GM18498 (cell line): ENCODE measurements around the gene TUBB2B.
"Not testable (repeated sequence)": the region's sequence is repeated elsewhere in the genome, so short reads cannot be mapped to it uniquely, and the experiment has no call there.

Experiments
- ATAC-seq: cut with Tn5 transposase; IDR thresholded peaks from one replicate; pipeline ENCODE4 v1.9.1; 2021; ENCODE audit warnings: mild to moderate bottlenecking, moderate library complexity; ENCODE audit not compliant: unreplicated experiment

Gene TUBB2B

DNA sequence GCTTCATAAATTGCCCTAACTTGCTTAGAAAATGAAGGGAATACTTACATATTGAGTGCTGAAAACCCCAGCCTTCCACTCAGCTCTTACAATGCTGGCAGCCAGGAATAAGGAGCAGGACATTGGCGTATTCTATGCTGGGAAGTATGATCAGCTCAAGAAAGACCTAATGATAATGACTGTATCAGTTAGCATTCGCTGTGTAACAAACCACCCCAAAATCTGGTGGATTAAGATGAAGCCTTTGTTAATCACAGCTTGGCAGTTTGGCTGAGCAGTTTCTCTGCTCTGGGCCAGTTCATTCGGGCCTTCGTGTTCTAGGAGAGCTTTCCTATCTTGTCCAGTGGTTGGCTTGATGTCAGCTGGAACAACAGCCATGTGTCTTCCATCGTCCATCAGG lies 36.7 kb downstream of the TUBB2B start:
- ATAC-seq, result no peak

DNA sequence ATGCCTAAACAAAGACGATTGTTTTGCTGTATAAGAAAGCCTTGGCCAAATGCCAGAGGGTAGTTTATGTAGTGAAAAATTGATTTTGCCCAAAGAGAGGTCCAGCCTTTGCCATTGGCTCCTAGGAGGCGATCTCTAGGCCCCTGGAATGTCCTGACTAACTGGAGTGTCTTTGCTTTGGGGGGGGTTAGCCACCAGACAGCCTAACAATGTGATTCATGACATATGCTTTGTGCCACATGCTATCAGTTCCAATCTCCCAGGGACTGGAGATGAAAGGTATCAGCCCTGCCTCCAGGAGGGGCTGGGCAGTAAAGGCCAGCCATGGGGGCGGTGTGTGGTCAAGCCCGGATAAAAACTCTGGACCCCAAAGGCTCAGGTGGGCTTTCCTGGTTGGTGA lies 37.4 kb downstream of the TUBB2B start:
- ATAC-seq, result no peak

DNA sequence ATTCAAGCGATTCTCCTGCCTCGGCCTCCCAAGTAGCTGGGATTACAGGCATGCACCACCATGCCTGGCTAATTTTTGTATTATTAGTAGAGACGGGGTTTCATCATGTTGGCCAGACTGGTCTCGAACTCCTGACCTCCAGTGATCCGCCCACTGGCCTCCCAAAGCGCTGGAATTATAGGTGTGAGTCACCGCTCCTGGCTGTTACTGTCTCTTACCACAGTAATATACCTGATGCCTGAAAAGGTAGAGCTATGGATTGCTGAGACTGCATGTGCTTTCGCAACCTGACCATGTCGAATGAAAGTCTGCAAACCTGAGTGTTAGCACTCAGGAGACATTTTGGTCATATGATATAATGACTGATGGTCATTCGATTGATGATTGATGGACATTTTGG lies 38.3 kb downstream of the TUBB2B start:
- ATAC-seq, result not testable (repeated sequence)

DNA sequence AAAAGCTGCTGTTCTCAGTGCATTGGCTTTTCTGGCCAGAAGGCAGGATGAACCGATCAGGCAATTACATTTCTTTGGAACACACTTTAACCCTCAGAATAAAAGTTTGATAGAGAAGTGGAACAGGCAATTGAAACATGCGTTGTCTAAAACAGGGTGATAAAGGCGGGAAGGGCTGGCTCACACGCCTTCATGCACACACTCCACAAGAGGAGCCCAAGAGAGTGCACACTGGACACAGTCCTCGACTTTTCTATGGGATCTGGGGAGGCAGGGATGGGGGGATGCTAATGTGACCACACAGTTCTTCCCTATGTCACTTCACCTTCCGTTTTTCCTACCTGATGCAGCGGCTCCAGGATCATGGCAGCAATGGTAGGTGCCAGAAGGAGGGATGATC lies 39.2 kb downstream of the TUBB2B start:
- ATAC-seq, result no peak

DNA sequence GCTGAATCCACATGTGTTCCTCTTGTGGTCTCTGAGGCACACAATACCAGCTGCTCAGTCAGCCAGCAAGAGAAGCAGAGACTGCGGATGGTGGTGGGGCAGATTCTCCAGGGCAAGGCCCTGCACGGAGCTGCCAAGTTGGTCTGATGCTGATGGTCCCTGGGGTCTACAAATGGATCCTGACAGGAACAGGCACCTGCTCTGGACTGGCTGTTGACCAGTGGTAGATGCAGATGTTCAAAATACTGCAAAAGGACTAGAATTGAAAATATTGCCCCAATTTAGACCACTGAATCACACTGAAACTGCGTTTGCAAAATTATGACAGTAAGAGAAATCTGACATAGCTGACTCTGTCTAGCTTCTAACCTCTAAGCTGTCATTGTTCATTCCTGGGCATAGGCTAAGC lies 40.5 kb downstream of the TUBB2B start:
- no peak for ATAC-seq

DNA sequence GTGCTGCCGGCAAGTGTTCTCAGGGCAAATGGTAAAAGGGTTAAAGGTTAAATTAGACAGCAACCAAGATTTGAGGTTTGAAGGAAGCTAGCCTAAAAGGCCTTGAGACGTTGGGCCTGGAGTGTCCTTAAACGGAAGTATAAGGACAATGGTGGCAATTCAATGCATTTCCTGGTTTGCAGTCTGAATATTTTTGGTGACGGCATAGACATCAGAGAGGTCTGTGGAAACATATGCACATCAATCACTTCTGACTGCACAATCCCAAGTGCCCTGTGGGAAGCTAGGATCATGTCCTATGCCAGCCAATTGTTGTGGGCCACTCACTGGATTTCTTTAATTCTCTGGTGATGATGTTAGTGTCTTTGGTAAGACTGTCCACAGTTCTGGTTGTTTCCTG lies 44.4 kb downstream of the TUBB2B start:
- ATAC-seq, result no peak

DNA sequence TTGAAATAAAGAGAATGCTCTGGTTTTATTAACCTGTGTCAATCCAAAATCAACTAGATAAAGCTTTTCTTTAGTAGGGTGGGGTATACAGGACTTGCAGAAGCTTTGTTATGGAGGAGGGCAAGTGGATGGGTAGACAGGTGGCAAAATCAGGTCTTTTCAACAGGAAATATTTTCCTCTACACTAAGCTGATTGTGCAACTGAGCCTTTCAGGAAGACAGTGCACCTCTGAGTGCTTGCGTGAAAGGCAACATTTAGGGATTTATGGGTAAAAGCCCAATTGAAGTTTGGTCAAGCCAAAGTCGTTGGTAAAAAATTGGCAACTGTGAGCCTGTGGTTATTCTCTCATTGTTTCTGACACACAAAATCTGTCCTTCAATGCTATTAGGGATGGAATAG lies 46.3 kb downstream of the TUBB2B start:
- ATAC-seq, result no peak

DNA sequence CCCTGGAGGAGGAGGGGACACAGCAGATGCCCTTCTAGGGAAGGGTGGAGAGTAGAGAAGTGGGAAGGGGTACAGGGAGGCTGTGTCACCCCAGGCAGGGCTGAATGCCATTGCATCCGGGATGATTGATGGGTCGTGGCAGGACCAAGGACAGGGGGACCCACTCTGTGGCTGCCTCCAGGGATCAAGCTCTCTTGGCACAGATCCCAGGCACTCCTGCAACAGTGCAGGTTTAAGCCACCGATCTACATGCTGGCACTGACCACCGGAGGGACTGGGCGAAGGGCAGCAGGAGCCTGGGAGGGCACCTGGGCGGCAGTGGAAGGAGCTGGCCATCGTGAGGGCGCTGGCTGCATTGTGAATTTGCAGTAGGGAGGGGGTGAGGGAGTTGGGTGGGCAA lies 47.5 kb downstream of the TUBB2B start:
- not testable (repeated sequence) for ATAC-seq

DNA sequence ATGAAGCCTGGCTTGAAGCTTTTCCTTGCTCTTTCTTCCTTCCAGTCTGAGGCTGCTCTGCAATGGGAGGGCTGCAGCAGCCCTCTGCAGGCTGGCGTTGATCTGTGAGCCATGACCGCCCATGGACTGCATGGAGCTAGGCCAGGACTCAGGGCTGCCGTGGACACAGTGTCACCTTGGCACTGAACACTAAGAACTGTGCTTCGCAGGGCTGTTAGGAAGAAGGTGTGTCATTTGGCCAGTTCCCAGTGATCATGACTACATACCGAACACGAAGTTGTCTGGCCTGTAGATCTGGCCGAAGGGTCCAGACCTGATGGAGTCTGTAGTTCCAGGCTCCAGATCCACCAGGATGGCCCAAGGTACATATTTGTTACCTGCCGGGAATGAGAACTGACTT lies 48.8 kb downstream of the TUBB2B start:
- ATAC-seq, result not testable (repeated sequence)

DNA sequence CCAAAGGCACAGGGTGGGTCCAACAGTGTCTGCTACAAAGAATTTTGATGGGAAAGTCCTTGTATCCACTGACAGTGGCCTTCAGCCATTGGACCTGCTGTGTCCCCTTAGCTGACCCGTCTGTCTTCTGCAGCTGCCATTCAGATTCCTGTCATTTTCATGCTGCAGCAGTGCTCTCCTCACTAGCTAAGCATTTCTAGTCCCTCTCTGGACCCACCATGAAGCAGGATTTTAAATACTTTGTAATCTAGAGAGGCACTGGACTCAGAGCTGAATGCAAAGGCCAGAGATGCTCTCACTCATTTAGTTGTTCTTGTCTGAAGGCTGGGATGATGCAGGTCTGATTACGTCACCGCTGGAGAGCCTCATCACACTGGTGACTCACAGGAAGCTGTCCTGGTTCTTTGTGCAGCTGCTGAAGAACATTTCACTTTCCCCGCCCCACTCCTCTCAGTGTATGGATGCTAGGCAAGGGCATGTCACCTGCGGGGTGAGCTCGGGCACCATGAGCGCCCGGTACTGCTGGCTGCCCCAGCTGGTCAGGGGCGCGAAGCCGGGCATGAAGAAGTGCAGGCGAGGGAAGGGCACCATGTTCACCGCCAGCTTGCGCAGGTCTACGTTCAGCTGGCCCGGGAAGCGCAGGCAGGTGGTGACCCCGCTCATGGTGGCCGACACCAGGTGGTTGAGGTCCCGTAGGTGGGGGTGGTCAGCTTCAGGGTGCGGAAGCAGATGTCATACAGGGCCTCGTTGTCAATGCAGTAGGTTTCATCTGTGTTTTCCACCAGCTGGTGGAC lies 50.7 kb downstream of the TUBB2B start:
- no peak for ATAC-seq

DNA sequence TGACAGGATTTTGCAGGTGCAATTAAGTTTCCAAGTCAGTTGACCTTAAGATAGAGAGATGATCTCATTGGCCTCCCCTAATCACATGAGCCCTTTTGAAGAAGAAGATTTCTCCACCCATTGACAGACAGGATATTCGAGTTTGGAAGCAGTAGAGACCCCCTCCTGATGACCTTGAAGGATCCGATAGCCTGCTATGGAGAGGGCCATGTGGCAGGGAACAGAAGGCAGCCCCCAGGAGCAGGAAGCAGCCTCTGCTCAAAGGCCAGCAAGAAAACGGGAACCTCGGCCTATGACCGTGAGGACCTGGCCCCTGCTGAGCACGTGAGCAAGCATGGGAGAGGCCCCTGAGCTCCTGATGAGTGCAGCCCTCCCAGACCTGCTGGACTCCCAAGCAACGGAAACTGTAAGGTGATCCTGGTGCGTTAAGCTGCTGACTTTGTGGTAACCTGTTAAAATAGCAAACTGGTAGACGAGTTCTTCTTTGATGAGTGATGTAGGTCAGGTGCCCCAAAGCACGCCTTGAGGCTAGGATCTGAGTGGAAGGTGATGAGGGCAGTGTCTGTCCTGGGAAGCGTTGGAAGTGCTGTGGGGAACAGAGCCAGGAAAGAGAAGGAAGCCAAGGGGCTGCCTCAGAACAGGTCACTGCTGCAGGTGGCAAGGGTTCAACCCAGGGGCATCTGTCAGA lies 51.6 kb downstream of the TUBB2B start:
- no peak for ATAC-seq
